LNCAP (cell line): Measurements from ENCODE around the gene TPR.

Source experiments
- CTCF ChIP-seq: fragments of 450-650 bp; IDR thresholded peaks from 2 replicates; pipeline ENCODE4 v1.5.1; 2017; ENCODE audit warnings: mild to moderate bottlenecking

TPR gene

GRCh38 chr1:186323865-186324264 is 51.2 kb downstream of the TPR start:
- TF ChIP-seq CTCF: no peak

- no peak for TF ChIP-seq CTCF
These were observed 59.5 kb downstream of the TPR start for GRCh38 chr1:186315570-186315969.

- no peak for TF ChIP-seq CTCF
These were observed 63.5 kb downstream of the TPR start for GRCh38 chr1:186311375-186312051.

GRCh38 chr1:186310307-186310706 is 64.7 kb downstream of the TPR start:
- TF ChIP-seq CTCF: no peak

GRCh38 chr1:186308264-186309060 is 66.6 kb downstream of the TPR start:
- TF ChIP-seq CTCF: no peak

- no peak for TF ChIP-seq CTCF
These were observed 67.6 kb downstream of the TPR start for GRCh38 chr1:186307445-186307844.

GRCh38 chr1:186306533-186306932 is 68.5 kb downstream of the TPR start:
- no peak for TF ChIP-seq CTCF
